Measurements from ENCODE around the gene ARHGEF1.

GRCh38 chr19:41876847-41877832, 5.8 kb upstream of the ARHGEF1 start, which contains the start of gene CD79A:
- TF ChIP-seq CTCF (IDR thresholded peaks at IDR 0.05), result no peak
- TF ChIP-seq EZH2phosphoT487 (IDR thresholded peaks at IDR 0.05), result no peak

Data from neural progenitor cell (in vitro differentiated cells).